Small intestine (tissue), 7 donors: ENCODE results near the gene LARGE1. TPM values are rescaled to one million over a fixed set of nuclear protein-coding genes. Genes with fewer than 3 reads are reported as not detected.

ENCODE experiments used
- DNase-seq, 2 donors: peaks; one replicate each; pipeline versions ENCODE4 v3.0.0 to v3.0.0-alpha.2; 2013
- FAIRE-seq: peaks from 2 replicates; lab custom pipeline; 2012; peaks lifted over from hg19 to GRCh38; lab: Jason Lieb, UNC
- H3K27ac ChIP-seq, 3 donors: one replicate each; pipeline ENCODE4 v1.5.1; 2013; ENCODE audit warnings: low read length in 2 of 3, mild to moderate bottlenecking in 2 of 3, control low read depth in 1 of 3, inconsistent platforms in 1 of 3, low read depth in 1 of 3, moderate library complexity in 1 of 3
- H3K27me3 ChIP-seq, 3 donors: one replicate each; pipeline ENCODE4 v1.6.1; 2013; ENCODE audit warnings: low read length in 3 of 3, inconsistent platforms in 1 of 3; ENCODE audit not compliant: control insufficient read depth in 3 of 3, insufficient read depth in 3 of 3
- H3K36me3 ChIP-seq, 3 donors: one replicate each; pipeline ENCODE4 v1.6.1; 2013; ENCODE audit warnings: low read length in 3 of 3, inconsistent platforms in 1 of 3, low read depth in 1 of 3, mild to moderate bottlenecking in 1 of 3, moderate library complexity in 1 of 3; ENCODE audit not compliant: control insufficient read depth in 3 of 3, insufficient read depth in 2 of 3
- H3K4me1 ChIP-seq, 3 donors: one replicate each; pipeline ENCODE4 v1.6.1; 2013; ENCODE audit warnings: low read length in 2 of 3, inconsistent platforms in 1 of 3, low read depth in 1 of 3, mild to moderate bottlenecking in 1 of 3, moderate library complexity in 1 of 3; ENCODE audit not compliant: control insufficient read depth in 3 of 3, insufficient read depth in 2 of 3
- H3K4me3 ChIP-seq, 3 donors: one replicate each; pipeline ENCODE4 v1.5.1; 2013; ENCODE audit warnings: low read length in 3 of 3, control low read depth in 1 of 3, inconsistent platforms in 1 of 3, low read depth in 1 of 3, mild to moderate bottlenecking in 1 of 3, moderate library complexity in 1 of 3
- H3K9me3 ChIP-seq, 2 donors: one replicate each; pipeline ENCODE4 v1.6.1; 2013; ENCODE audit warnings: low read depth in 1 of 2, low read length in 1 of 2; ENCODE audit not compliant: control insufficient read depth in 2 of 2, insufficient read depth in 1 of 2
- WGBS, 3 donors: extraction: QIAGEN DNeasy Blood & Tissue Kit; methylation state at CpG; one replicate each; pipeline ENCODE4 v1.1.7; 2013; 5-methylcytosine and 5-hydroxymethylcytosine counted together
- polyA plus RNA-seq, 4 donors: library from polyadenylated mRNA; stranded (reverse) in 3 of 4; unstranded in 1 of 4; fragments of 200-250 nt in 3 of 4; fragments of 120-200 nt in 1 of 4; gene quantifications; one replicate each; pipeline versions ENCODE4 v1.2.1 to v1.2.3, GENCODE V29; 2013
- donor health status: healthy with polysubstance abuse.
- donor health status: control.
- donor health status: control.
- donor health status: Bipolar disorder and iron deficiency.
- donor health status: healthy.

The LARGE1 gene
- polyA plus RNA-seq, 4 donors, result 5.1 to 18.8 (median 8.0) TPM

DNA sequence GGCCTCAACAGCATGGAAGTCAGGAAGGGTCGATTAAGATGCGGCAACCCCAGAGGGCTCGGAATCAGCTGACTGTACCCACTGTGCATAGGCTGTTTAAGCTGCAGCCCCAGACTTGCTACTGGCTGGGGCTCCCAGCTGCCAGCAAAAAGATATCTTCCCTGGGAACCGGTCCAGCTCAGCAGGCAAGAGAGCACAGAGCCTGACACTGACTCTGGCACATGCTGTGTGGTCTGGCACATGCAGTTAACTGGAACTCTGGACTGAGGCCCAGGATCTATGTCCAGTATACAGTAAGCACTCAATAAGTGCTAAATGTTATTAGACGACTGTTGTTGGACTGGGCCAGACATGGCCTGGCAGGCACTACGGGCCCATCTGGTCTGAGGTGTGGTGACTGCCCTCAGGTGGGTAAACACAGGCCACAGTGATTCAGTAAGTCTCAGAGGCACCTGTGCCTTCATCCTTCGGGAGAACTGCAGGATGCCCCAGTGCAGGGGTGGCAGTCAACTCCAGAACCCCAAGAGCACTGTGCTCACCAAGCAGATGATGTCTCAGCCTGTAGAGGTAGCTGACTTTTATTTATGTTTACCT is 87.6 kb downstream of the LARGE1 start:
- no peak overlapping the region for H3K27ac ChIP-seq
- FAIRE-seq, result no peak
- no peak for DNase-seq
- no peak overlapping the region for H3K4me3 ChIP-seq
- 63 to 69% (median 64%) methylated on average over 6 to 7 of the region's 7 CpGs for WGBS, 3 donors
- peaks cover 0 to 3% (median 0%) of the 10 kb centered on the region in 3 donors for H3K4me1 ChIP-seq
- H3K36me3 ChIP-seq, result no peaks in the 10 kb centered on the region
- H3K27me3 ChIP-seq, result no peaks in the 10 kb centered on the region
- no peaks in the 10 kb centered on the region for H3K9me3 ChIP-seq

GRCh38 chr22:33831651-33832050 is 88.6 kb downstream of the LARGE1 start:
- WGBS, 3 donors, result 65 to 73% (median 71%) methylated on average over 5 of the region's 5 CpGs
- no peak overlapping the region for H3K4me3 ChIP-seq
- DNase-seq, result no peak
- peaks cover 0 to 3% (median 0%) of the 10 kb centered on the region in 3 donors for H3K4me1 ChIP-seq
- no peak for FAIRE-seq
- H3K9me3 ChIP-seq, result no peaks in the 10 kb centered on the region
- no peaks in the 10 kb centered on the region for H3K36me3 ChIP-seq
- H3K27ac ChIP-seq, result no peak overlapping the region
- no peaks in the 10 kb centered on the region for H3K27me3 ChIP-seq

DNA sequence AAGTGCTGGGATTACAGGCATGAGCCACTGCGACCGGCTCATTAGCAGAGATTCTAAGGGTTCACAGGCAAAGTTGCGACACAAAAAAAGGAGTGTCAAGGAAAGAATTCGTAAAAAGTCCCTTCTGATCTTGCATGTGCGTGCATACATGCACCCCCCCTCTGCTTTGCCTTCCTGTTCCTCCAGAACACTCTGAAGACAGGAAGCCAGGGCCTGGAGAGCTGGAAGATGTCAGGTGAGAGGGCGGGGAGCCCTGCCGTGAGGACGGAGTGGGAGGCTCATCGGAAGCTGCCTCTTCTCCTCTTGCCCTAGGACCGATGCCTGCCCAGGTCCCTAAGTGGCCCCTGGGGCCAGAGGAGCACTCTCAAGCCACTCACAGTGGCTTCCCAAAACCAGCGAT is 89.1 kb downstream of the LARGE1 start:
- peaks cover 0 to 3% (median 0%) of the 10 kb centered on the region in 3 donors for H3K4me1 ChIP-seq
- DNase-seq (no peak), FAIRE-seq (no peak)
- H3K27me3 ChIP-seq, result no peaks in the 10 kb centered on the region
- H3K36me3 ChIP-seq, result no peaks in the 10 kb centered on the region
- no peak overlapping the region for H3K4me3 ChIP-seq
- no peaks in the 10 kb centered on the region for H3K9me3 ChIP-seq
- no peak overlapping the region for H3K27ac ChIP-seq
- 78 to 85% (median 83%) methylated on average over 11 of the region's 11 CpGs for WGBS, 3 donors

DNA sequence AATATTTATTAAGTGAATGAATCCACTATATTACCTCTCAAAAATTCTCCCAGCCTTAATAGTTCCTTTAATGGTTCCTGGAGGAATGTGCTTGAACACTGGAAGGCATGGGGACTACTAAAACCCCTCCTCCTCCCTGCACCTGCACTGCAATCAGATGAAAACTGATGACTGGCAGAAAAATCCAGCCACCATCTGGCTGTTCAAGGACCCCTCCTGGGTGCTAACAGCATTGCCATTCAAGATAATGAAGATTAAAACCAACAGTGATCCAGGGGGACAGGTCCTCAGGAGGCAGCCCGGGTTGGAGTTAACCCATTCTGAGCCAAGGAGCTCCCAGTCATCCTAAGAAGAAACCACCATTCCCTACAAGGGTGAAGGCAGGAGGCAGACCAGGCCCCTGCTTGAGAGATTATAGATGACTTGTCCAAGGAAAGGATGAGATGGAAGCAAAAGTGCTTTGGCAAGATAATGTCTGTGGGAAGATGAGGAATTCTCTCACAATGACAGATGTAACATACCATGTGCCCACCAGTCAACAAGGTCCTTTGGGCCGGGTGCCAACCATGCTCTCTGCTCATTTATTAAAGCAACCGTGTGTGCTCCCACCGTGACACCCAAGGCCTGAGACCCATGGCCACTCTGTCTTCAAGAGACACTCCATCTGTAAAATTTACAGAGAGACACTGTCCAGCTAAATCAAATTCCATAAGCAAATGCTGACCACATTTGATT is 90.6 kb downstream of the LARGE1 start:
- Histone ChIP-seq H3K36me3 (no peaks in the 10 kb centered on the region), H3K9me3 (peaks cover 0 to 2% of the 10 kb centered on the region in 2 donors), H3K27ac (no peak overlapping the region), H3K4me3 (no peak overlapping the region), H3K4me1 (no peaks in the 10 kb centered on the region), H3K27me3 (no peaks in the 10 kb centered on the region)
- no peak for DNase-seq
- FAIRE-seq, result no peak
- 56 to 62% (median 58%) methylated on average over 4 of the region's 4 CpGs for WGBS, 3 donors

GRCh38 chr22:33828302-33828701 is 92.0 kb downstream of the LARGE1 start:
- 83 to 90% (median 86%) methylated on average over 3 of the region's 3 CpGs for WGBS, 3 donors
- peaks cover 0 to 4% (median 0%) of the 10 kb centered on the region in 3 donors for H3K4me1 ChIP-seq
- H3K9me3 ChIP-seq, result peaks cover 0 to 2% of the 10 kb centered on the region in 2 donors
- no peak overlapping the region for H3K4me3 ChIP-seq
- no peaks in the 10 kb centered on the region for H3K27me3 ChIP-seq
- H3K36me3 ChIP-seq, result no peaks in the 10 kb centered on the region
- no peak overlapping the region for H3K27ac ChIP-seq
- no peak for FAIRE-seq
- DNase-seq, result no peak

GRCh38 chr22:33825761-33826160 is 94.5 kb downstream of the LARGE1 start:
- 79 to 91% (median 91%) methylated on average over 5 of the region's 5 CpGs for WGBS, 3 donors
- H3K9me3 ChIP-seq, result peaks cover 0 to 2% of the 10 kb centered on the region in 2 donors
- DNase-seq (no peak), FAIRE-seq (no peak)
- H3K4me1 ChIP-seq, result peaks cover 0 to 4% (median 0%) of the 10 kb centered on the region in 3 donors
- no peaks in the 10 kb centered on the region for H3K36me3 ChIP-seq
- peak overlapping the region in 1 of 3 donors; percentile 60 for H3K27ac ChIP-seq
- no peaks in the 10 kb centered on the region for H3K27me3 ChIP-seq
- no peak overlapping the region for H3K4me3 ChIP-seq

DNA sequence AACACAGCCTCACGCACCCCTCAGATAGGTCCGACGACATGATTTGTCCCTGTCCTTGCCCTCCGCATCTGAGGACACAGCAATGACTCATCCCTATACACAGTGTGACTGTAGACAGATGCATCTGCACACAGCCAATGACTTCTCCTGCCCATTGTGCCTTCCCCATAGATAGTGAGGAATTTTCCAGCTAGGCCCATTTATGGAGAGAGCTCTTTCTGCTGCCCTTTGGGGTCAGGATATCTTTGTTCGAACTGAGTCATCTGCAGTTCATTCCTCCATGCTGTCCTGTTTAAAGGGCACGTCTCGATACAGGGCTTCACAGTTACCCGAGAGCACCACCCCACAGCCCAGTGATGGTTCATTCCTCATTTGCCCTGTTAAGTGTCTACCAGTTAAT is 96.7 kb downstream of the LARGE1 start:
- WGBS, 3 donors, result 83 to 86% (median 84%) methylated on average over 8 of the region's 8 CpGs
- FAIRE-seq (no peak), DNase-seq (no peak)

GRCh38 chr22:33821290-33821689 is 99.0 kb downstream of the LARGE1 start:
- Histone ChIP-seq H3K9me3 (peaks cover 0 to 10% of the 10 kb centered on the region in 2 donors), H3K27me3 (no peaks in the 10 kb centered on the region), H3K4me1 (peaks cover 0 to 4% (median 0%) of the 10 kb centered on the region in 3 donors), H3K4me3 (no peak overlapping the region), H3K36me3 (no peaks in the 10 kb centered on the region), H3K27ac (peak overlapping the region in 1 of 3 donors; percentile 46)
- FAIRE-seq (no peak), DNase-seq (no peak)
- WGBS, 3 donors, result 83 to 93% (median 86%) methylated on average over 4 of the region's 4 CpGs

More for the DNA sequence above, 96.7 kb downstream of the LARGE1 start:
- H3K27me3 ChIP-seq, result no peaks in the 10 kb centered on the region
- H3K9me3 ChIP-seq, result peaks cover 0 to 2% of the 10 kb centered on the region in 2 donors
- no peak overlapping the region for H3K4me3 ChIP-seq
- no peaks in the 10 kb centered on the region for H3K36me3 ChIP-seq
- peaks cover 0 to 4% (median 0%) of the 10 kb centered on the region in 3 donors for H3K4me1 ChIP-seq
- H3K27ac ChIP-seq, result peak overlapping the region in 1 of 3 donors; percentile 16
